Measurements from ENCODE around the gene SH3YL1.

The SH3YL1 gene

DNA sequence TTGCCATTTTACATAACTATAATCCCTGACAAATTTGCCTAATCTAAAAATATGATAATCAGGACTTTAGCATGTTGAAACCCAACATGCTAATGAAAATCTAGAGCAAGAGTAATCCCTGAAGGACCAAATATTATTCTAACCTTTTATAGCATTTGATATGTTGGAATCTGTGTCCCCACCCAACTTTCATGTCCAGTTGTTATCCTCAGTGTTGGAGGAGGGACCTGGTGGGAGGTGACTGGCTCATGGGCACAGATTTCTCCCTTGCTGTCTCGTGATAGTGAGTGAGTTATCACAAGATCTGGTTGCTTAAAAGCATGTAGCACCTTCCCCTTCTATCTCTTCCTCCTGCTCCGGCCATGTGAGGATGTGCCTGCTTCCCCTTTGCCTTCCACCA lies 59.8 kb downstream of the SH3YL1 start:
- Mint-ChIP-seq H3K36me3 (ENCODE audit: low read depth) (no peaks in the 10 kb centered on the region), H3K4me1 (ENCODE audit: low read depth) (no peaks in the 10 kb centered on the region), H3K27me3 (no peaks in the 10 kb centered on the region), H3K4me3 (no peak overlapping the region), H3K9me3 (peaks cover 44% of the 10 kb centered on the region), H3K27ac (no peak overlapping the region)
- intact Hi-C loops (cut with micrococcal nuclease): no loop called here

DNA sequence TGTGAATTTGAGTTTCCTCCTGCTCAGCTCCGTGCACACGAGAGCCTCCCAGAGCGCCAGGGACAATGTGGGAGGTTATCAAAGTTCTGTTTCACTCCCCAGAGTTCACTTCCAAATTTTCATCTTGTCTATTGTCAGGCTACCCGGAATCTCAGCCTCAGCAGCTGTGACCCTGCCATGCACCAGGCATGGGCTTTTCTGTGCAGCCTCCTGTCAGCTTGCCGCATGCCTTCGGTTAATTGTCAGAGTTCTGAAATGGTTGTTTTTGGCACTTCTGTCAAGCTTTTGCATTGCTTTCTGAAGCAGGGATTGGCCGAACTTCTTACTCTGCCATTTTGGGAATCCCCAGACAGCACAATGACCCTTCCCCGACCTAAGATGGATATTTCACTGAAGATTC lies 60.4 kb downstream of the SH3YL1 start:
- Mint-ChIP-seq H3K27ac (no peak overlapping the region), H3K9me3 (peaks cover 38% of the 10 kb centered on the region), H3K36me3 (ENCODE audit: low read depth) (no peaks in the 10 kb centered on the region), H3K4me1 (ENCODE audit: low read depth) (no peaks in the 10 kb centered on the region), H3K4me3 (no peak overlapping the region), H3K27me3 (no peaks in the 10 kb centered on the region)
- intact Hi-C loops (cut with micrococcal nuclease): no loop called here

DNA sequence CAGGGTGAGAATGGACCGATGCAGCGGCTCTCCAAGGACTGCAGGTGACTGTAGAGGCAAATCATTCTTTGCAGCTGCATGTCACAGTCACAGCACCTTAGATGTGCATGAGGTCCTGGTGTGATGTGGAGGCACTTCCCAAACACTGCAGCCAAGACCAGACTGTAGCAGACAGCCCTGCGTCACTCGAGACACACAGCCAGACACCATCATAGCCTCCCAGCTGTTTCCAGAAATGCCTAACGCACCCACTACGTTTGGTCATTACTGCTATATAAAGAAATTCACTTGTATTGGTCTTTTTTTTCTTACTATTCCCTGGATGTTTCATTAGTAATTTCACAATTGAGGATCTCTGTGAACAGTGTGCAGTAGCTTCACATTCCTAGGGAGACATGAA lies 60.9 kb downstream of the SH3YL1 start:
- Mint-ChIP-seq H3K4me3 (no peak overlapping the region), H3K36me3 (ENCODE audit: low read depth) (no peaks in the 10 kb centered on the region), H3K9me3 (peaks cover 33% of the 10 kb centered on the region), H3K27ac (no peak overlapping the region), H3K4me1 (ENCODE audit: low read depth) (no peaks in the 10 kb centered on the region), H3K27me3 (no peaks in the 10 kb centered on the region)
- intact Hi-C loops (cut with micrococcal nuclease): no loop called here

DNA sequence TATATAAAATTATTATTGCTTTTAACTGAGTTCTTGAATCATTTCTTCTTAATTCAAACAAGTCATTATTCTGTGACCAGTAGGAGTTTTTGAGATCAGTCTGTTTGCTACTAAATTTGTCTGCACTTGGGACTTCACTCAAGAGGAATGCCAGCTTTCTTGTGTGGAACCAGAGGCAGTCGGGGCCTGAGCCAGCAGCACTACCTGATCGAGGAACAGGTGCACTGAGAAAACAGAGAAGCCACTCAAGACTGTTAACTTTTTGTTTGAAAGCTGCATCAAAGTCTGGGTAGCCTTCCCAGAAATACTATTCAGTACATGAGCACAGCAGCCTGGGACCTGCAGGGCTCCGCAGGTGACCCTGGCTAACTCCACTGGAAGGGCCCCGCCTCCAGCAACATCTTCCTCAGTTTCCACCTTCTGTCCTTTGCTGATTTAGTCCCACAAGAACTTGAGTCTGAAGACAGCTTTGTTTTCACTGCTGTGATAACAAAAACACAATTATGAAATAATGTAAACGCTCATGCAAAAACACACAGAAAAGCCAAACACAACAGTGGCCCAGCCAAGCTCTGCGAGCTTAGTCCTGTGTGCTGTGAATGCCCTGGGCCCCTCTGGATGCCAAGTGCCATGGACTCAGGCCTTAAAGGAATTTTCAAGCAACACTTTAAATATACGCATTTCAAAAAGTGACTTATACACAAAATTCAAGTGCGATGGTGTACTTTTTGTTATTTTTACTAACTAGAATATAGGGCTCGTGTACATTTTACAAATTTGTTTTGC lies 62.0 kb downstream of the SH3YL1 start:
- Mint-ChIP-seq H3K27ac (no peak overlapping the region), H3K9me3 (peaks cover 29% of the 10 kb centered on the region), H3K4me3 (no peak overlapping the region), H3K36me3 (ENCODE audit: low read depth) (no peaks in the 10 kb centered on the region), H3K27me3 (no peaks in the 10 kb centered on the region), H3K4me1 (ENCODE audit: low read depth) (no peaks in the 10 kb centered on the region)
- intact Hi-C loops (cut with micrococcal nuclease): no loop called here

DNA sequence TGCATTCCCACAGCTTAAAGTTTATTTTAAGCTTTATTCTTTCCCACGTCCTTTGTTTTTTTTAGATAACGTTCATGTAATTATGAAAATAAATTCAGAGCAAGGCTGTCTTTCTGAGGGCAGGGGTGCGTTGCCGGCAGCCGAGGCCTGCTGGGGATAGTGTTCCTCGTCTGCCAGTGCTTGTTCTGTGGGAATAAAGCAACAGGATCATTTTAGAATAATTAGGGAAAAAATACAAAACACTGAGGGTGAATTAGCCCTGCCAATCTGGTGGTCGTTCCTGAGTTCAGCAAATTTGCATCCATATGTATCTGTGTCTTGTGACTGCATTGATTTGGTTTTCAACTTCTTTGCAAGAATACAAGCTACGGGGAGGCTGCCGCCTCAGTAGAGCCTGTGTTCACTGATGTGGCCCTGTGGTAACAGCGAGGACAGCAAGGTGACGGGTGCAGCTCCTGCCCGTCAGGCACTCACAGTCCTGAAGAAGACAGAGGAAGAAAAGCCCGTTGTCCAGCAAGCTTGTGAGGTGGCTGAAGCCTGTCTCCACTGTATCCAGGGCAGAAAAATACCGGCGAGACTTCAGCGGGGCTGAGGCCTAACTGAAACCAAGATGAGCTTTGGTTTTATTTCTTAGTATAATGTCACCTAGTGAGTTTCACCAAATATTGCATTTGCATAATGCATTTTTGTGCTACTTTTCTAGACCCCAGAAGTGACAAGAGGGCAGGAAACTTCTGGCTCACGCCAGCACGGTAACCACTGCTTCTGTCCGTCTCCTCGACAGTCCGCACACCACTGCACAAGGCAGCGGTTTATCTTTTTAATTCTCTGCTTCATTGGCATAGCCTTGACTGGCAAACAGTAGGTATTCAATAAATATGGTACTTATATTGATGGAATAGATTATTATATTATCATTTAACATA lies 64.5 kb downstream of the SH3YL1 start:
- Mint-ChIP-seq H3K36me3 (ENCODE audit: low read depth) (no peaks in the 10 kb centered on the region), H3K27me3 (no peaks in the 10 kb centered on the region), H3K27ac (no peak overlapping the region), H3K9me3 (peaks cover 17% of the 10 kb centered on the region), H3K4me3 (no peak overlapping the region), H3K4me1 (ENCODE audit: low read depth) (no peaks in the 10 kb centered on the region)
- intact Hi-C loops (cut with micrococcal nuclease): no loop called here

DNA sequence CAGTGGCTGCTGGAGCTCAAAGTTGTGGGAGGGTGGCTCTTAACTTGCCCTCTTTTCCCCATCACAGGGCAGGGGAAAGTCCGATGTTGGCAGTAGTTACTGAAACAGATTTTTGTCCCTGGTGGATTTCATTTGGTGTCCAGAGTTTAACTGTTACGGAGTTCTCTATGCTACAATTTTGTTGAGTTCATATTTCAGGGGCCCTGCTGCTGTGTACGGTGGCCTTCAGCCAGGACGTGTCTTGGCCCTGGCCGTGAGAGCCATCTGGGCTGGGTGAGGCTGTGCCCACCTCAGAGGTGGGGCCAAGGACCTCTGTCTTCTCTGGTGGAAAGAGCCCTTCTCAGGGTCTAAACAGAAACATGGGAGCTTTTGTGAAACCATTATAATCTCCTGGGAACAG lies 67.4 kb downstream of the SH3YL1 start:
- Mint-ChIP-seq H3K4me1 (ENCODE audit: low read depth) (no peaks in the 10 kb centered on the region), H3K4me3 (no peak overlapping the region), H3K36me3 (ENCODE audit: low read depth) (no peaks in the 10 kb centered on the region), H3K9me3 (no peaks in the 10 kb centered on the region), H3K27me3 (no peaks in the 10 kb centered on the region), H3K27ac (no peak overlapping the region)
- intact Hi-C loops (cut with micrococcal nuclease): no loop called here

DNA sequence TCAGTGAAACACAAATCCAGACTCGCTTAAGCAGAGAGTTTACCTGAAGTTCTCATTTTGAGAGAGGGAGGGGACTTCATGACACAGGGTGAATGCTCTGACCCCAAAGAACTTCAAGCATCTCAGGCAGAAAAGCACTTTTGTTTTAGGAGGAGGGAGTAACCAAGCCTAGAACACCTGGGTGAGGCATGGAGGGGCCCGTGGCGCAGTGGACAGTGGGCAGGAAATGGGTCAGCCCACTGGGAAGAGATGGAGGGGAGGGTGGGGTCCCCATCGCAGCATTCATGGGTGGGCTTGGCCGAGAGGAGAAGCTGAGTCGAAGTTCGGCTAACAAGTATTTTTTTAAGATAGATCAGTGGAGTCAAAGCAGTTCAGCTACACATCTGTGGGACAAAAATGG lies 67.9 kb downstream of the SH3YL1 start:
- Mint-ChIP-seq H3K27ac (no peak overlapping the region), H3K36me3 (ENCODE audit: low read depth) (no peaks in the 10 kb centered on the region), H3K4me3 (no peak overlapping the region), H3K4me1 (ENCODE audit: low read depth) (no peaks in the 10 kb centered on the region), H3K9me3 (no peaks in the 10 kb centered on the region), H3K27me3 (no peaks in the 10 kb centered on the region)
- intact Hi-C loops (cut with micrococcal nuclease): no loop called here

DNA sequence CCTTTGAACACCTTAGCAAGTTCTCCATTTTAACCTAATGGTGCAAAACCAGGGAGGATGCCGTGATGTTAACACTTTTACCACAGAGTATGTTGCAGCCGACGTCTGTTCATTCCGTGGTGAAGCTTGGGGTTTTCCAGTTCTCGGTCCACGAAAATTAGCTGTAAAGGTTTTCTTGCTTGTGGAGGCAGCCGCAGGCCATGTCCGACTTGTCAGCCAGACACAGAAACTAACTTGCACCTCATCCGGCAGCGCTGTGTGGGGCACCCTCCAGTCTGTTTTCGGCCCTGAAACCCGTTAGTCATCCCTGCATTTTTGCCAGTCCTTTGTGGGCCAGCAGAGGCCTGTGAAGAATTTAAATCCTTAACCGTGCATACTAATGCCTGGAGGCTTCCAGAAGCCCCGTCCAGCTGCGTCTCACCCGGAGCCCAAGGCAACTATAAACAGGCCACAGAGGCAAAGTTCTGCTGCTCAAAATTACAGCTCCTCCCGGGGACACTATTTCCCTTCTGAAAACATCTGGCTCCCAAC lies 70.6 kb downstream of the SH3YL1 start:
- Mint-ChIP-seq H3K27me3 (no peaks in the 10 kb centered on the region), H3K36me3 (ENCODE audit: low read depth) (no peaks in the 10 kb centered on the region), H3K27ac (no peak overlapping the region), H3K4me3 (no peak overlapping the region), H3K9me3 (peaks cover 6% of the 10 kb centered on the region), H3K4me1 (ENCODE audit: low read depth) (no peaks in the 10 kb centered on the region)
- intact Hi-C loops (cut with micrococcal nuclease): no loop called here

DNA sequence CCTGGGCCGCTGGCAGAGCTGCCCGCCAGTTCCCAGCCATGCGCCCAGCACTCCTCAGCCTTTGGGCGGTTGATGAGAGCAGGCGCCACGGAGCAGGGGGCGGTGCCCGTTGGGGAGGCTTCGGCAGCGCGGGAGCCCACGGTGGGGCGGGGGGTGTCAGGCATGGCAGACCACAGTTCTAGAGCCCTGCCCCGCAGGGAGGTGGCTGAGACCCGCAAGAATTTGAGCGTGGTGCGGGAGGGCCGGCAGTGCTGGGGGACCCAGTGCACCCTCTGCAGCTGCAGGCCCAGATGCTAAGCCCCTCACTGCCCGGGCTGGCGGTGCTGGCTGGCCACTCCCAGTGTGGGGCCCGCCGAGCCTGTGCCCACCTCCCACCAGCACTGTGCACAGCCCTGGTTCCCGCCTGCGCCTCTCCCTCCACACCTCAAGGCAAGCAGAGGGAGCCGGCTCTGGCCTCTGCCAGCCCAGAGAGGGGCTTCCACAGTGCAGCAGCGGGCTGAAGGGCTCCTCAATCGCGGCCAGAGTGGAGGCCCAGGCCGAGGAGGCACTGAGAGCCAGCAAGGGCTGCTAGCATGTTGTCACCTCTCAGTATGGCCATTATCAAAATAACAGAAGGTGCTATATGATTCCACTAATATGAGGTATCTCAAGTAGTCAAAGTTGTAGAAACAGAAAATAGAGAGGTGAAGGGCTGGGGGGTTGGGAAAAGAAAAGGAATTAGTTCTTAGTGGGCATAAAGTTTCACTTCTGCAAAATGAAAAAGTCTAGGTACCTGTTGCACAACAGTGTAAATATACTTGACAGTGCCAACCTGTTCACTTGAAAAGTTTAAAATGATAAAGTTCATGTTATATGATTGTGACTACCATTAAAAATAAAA lies 72.3 kb downstream of the SH3YL1 start:
- H3K9me3 Mint-ChIP-seq: peaks cover 19% of the 10 kb centered on the region
- no peak overlapping the region for H3K4me3 Mint-ChIP-seq
- no peaks in the 10 kb centered on the region for H3K4me1 Mint-ChIP-seq (ENCODE audit: low read depth)
- H3K27ac Mint-ChIP-seq: no peak overlapping the region
- no peaks in the 10 kb centered on the region for H3K36me3 Mint-ChIP-seq (ENCODE audit: low read depth)
- H3K27me3 Mint-ChIP-seq: no peaks in the 10 kb centered on the region
- intact Hi-C loops (cut with micrococcal nuclease): no loop called here

DNA sequence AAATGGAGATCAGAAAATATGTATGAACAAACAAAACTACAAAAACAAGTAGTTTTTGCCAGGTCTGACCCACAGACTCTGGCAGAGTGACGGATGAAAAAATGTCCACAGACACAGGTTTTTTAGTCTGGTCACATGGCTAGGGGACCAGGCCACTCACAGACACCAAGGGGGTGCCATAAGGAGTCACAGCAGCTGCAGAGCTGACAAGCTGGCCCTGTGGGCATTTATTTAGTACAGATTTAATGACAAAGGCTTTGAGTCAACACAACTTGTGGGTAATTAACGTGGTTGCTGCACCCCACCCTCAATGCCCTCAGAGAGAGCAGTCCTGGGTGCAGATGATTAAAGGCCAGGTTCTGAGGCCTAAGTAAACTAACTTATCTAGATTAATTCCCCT lies 76.0 kb downstream of the SH3YL1 start:
- Mint-ChIP-seq H3K27ac (no peak overlapping the region), H3K9me3 (peaks cover 37% of the 10 kb centered on the region), H3K4me3 (no peak overlapping the region), H3K27me3 (no peaks in the 10 kb centered on the region), H3K4me1 (ENCODE audit: low read depth) (no peaks in the 10 kb centered on the region), H3K36me3 (ENCODE audit: low read depth) (no peaks in the 10 kb centered on the region)
- intact Hi-C loops (cut with micrococcal nuclease): no loop called here

DNA sequence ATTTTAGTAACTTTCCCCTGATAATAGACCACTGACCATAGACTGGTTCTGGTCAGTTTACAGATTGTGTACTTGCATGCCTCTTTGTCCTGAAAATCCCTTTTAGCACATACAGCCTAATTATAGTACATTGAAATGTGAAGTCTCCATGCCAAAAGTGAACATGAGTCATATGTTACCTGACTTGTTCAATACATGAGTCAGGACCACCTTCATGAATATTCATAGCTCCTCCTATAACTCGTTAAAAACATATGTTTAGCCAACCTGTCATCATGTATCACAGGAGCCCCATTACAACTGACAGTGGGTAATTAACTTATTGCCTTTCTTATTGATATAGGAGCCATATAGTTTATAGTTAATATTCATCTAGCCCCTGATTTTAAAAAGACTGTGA lies 78.6 kb downstream of the SH3YL1 start:
- Mint-ChIP-seq H3K4me1 (ENCODE audit: low read depth) (no peaks in the 10 kb centered on the region), H3K4me3 (no peak overlapping the region), H3K27me3 (no peaks in the 10 kb centered on the region)

DNA sequence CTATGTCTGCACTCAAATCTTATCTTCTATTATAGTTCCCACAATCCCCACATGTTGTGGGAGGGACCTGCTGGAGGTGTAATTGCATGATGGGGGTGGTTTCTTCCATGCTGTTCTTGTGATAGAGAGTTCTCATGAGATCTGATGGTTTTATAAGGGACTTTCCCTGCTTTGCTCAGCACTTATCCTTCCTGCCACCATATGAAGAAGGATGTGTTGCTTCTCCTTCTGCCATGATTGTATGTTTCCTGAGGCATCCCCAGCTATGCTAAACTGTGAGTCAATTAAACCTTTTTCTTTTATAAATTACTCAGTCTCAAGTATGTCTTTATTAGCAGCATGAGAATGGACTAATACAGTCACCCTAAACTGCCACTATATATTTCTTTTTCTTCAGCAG lies 79.1 kb downstream of the SH3YL1 start:
- Mint-ChIP-seq H3K27ac (no peak overlapping the region), H3K4me1 (ENCODE audit: low read depth) (no peaks in the 10 kb centered on the region), H3K9me3 (peaks cover 41% of the 10 kb centered on the region), H3K36me3 (ENCODE audit: low read depth) (no peaks in the 10 kb centered on the region), H3K4me3 (no peak overlapping the region), H3K27me3 (no peaks in the 10 kb centered on the region)
- intact Hi-C loops (cut with micrococcal nuclease): no loop called here

More for the DNA sequence above, 78.6 kb downstream of the SH3YL1 start:
- no peak overlapping the region for H3K27ac Mint-ChIP-seq
- H3K9me3 Mint-ChIP-seq: peaks cover 41% of the 10 kb centered on the region
- intact Hi-C loops (cut with micrococcal nuclease): no loop called here
- H3K36me3 Mint-ChIP-seq (ENCODE audit: low read depth): no peaks in the 10 kb centered on the region

DNA sequence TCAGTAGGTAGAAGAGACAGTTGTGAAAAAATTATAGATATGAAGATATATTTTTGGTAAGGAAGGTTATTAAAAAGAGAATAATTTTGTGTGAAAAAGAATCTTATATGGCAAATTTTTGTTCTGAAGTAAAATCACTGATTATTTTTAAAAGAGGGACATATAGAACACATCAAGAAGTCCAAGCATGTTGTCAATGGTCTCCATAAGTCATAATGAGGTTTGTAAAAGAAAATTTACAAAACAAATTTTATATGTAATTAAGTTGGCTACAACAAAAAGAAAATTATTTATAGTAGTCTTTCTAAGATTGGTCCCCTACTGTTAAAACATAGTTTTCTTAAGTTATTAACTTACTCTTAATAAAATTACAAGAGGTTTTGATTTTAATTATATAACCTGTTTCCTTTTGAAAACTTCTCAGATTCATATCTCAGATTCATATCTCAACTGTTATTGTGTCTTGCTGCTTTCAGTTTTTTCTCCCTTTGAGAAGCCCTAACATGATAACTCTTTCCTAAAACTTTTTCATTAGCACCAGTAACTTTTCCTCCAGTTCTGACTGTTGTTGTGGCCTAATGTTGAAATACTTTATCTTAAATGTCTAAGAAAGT lies 81.2 kb downstream of the SH3YL1 start:
- intact Hi-C loops (cut with micrococcal nuclease): no loop called here
- H3K4me3 Mint-ChIP-seq: no peak overlapping the region

More for the DNA sequence above, 81.2 kb downstream of the SH3YL1 start:
- Mint-ChIP-seq H3K36me3 (ENCODE audit: low read depth) (no peaks in the 10 kb centered on the region), H3K27me3 (no peaks in the 10 kb centered on the region), H3K27ac (no peak overlapping the region), H3K4me1 (ENCODE audit: low read depth) (no peaks in the 10 kb centered on the region), H3K9me3 (peaks cover 29% of the 10 kb centered on the region)

Data from dendritic cell treated with granulocyte-macrophage colony-stimulating factor and Interleukin-4, amounts not matched to agents 40 ng/mL and 50 ng/mL, for 4 days (primary cell).